ENCODE measurements around the gene OGFRL1.

Gene OGFRL1

DNA sequence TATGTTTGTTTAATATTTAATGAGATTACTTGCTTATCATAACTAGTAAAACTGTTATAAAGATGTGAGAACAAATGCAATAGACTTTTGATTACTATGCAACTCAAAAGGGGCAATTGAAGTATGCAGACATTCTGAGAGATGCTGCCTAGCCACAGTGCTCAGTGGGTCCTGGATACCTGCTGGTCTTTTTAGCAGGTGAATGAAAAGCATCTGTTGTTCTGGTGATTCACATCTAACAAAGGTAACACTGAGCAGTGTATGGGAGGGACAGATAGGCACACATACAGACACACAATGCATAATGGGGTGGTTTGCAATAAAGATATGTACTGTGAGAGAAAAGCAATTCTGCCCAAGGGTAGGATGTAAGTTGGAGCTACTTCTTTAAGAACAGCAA lies 46.9 kb downstream of the OGFRL1 start:
- DNase-seq: no peak

GRCh38 chr6:71336901-71337300 lies 48.3 kb downstream of the OGFRL1 start:
- no peak for DNase-seq

- DNase-seq: no peak
Observed at GRCh38 chr6:71338540-71339316, 50.1 kb downstream of the OGFRL1 start.

GRCh38 chr6:71342772-71343171 lies 54.2 kb downstream of the OGFRL1 start:
- no peak for DNase-seq

DNA sequence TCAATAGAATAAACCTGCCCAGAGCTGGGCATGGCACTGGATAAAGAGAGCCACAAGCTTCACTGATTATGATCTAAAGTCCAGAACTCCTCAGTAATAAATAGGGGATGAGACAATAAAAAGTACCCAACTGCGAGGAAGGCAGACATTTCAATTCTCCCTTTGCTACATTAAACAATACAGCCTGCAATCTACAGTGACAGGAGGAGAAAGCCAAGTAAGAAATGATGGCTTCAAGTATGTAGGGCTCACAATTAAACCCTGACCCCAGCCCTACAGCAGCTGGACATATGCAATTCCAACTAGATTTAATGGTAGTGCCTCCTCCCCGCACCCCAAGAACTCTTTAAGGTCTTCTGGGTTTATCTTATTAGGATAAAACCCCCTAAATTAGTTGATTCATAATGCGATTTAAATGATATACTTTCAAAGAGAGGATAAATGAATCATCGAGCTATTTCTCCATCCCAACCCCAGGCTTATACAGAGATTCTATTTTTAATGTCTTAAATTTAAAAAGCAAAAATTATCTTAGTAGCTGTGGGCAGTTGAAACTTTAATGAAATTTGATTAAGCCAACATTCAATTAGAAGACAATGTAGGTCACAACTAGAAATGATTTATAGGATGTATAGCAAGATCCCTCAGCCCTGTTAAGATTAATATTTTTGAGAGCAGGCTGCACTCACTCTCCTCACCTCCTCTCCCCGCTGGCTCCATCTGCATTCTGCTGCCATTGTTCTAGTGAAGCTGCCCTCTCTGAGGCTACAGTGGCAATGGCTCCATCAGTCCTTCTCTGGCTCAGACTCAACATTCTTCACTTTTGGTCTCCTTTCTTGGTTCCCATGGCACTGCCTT lies 57.1 kb downstream of the OGFRL1 start:
- no peak for DNase-seq

DNA sequence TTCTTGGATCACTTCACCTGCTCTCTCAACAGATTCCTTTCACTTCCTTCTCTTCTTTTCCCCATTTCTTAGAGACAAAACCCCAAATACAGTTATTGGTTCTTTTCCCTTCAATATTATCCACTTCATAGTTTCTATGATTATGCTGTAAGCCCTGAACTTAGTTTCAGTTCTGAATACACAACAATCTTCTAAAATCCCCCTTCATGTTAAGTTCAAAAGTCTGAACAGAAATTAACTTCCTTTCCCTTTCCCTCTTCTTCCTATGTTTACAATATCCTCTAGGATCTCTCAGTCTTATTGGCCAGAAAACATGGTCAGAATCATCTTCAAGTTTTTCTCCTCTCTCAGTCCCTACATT lies 57.7 kb downstream of the OGFRL1 start:
- no peak for DNase-seq

DNA sequence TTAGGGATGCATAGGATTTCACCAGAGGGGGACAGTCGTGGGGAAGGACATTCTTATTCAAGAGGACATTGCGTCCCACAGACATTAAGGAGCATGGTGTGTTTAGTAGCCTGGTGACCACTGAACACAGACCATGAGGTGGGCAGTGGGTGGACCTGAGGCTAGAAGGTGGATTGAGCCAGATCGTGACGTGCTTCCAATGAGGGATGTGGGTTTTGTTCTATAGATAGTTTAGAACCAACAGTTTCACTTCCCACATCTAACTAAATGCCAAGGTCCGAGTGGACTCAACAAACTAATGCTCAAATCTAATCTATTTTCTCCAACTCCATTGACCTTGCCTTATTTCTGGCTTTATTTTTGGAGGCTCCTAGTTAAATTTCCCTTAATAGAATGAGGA lies 58.5 kb downstream of the OGFRL1 start:
- DNase-seq: no peak

- no peak for DNase-seq
Observed at GRCh38 chr6:71349395-71349794, 60.8 kb downstream of the OGFRL1 start.

DNA sequence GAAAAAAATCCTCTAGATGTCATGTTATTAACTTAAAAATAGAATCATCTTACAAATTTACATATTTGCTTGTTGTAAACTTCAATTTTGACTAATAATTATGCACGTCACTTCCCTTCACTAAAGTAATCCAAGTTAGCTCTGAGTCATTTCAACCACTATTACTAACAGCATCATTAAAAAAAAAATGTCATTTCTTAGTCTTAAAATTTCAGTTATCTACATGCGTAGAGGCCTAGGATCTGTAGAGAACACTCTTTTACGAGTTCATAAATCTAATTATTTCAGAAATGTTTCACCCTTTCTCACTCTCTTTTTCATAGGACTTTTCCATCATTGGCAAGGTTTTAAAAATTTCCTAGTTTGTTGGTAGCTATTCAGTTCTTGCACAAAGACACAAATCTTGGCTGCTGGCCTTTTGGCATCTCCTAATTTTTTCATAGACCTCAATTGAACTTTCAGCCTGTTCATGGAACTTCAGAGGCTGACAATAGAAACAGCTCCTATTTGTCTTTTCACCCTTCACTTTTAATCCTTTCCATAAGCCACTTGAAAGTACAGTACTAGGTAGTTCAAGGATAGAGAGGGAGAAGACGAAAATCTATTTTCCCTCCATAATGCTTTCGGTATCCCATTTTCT lies 61.5 kb downstream of the OGFRL1 start:
- DNase-seq: no peak

- no peak for DNase-seq
Observed at GRCh38 chr6:71351190-71351589, 62.6 kb downstream of the OGFRL1 start.
